NCI-H526 treated with DMSO at 0.1 percent for 48 hours (cell line): Measurements from ENCODE around the gene CFHR4.
"Not testable (repeated sequence)": the region's sequence is repeated elsewhere in the genome, so short reads cannot be mapped to it uniquely, and the experiment has no call there.

Experiments used
- DNase-seq: peaks from one replicate; lab custom pipeline; 2025; lab: John Stamatoyannopoulos, UW

Gene CFHR4

DNA sequence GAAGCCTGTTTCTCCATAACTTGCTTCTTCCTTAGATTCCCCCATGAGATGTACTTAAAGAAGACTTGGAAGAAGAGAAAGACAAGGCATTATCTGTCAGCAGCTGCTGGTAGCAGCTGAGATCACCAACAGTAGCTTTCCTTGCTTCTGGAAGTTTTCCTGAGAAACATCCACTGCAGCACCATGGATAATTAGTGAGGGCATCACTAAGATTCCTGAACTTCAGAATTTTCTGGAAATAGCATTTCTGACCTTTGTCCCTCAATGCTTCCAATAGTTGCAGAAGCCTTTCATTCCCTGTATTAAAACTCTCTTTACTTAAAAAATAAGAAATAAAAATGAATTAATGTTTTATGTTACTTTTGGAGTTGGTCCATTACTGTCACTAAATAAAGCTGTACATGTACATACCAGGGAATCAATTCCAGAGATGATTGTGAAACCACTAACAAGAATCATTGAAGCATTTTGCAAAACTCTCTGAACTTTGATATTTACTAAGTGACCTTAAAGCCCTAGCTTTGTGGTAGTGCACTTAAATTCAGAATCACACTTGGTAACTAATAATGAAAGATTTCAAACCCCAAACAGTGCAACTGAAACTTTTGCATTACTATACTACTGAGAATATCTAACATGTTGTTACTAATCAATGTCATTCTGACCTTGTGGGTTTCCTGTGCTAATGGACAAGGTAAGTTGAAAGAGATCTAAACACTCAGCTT lies at the start of gene CFHR4:
Gene CFHR4, plus strand, starts transcription at position 538 of the 725 bp plus-strand sequence. Its CDS starts 99 bp downstream, at position 637.
- DNase-seq: no peak

DNA sequence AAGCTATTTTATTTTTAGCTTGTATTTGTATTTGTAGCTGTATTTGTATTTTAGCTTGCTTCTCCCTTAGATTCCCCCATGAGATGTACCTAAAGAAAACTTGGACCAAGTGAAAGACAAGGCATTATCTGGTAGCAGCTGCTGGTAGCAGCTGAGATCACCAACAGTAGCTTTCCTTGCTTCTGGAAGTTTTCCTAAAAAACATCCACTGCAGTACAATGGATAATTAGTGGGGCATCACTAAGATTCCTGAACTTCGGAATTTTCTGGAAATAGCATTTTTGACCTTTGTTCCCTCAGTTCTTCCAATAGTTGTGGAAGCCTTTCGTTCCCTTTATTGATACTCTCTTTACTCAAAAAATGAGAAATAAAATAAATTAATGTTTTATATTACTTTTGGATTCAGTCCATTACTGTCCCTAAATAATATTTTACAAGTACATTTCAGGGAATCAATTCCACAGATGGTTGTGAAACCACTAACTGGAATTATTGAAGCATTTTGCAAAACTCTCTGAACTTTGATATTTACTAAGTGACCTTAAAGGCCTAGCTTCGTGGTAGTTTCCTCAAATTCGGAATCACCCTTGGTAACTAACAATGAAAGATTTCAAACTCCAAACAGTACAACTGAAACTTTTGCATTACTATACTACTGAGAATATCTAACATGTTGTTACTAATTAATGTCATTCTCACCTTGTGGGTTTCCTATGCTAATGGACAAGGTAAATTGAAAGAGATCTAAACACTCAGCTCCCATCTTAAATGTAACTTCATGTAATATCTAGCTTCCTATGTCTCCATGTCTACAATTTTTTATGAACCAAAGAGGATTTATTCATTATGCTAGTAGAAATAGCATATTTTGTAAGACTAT lies 38.0 kb upstream of the CFHR4 start:
- not testable (repeated sequence) for DNase-seq

DNA sequence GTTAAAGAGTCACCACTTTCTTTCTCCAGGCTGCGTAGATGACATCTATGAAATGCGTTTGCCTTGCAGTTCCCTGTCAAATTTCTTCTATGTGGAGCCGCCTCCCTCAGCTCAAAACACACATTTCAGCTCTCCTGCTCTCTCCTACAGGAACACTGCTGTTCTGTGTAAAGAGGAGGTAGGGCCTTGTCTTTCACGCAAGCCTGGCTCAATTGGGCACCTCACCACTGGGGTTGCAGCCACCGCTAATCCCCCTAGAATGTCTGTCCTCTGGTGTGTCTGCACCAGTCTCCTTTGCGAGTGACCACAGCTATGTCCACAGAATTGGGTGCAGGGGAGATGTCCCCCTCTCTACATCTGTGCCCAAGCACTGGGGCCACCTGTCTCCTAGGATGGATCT lies 31.8 kb upstream of the CFHR4 start:
- DNase-seq: no peak

DNA sequence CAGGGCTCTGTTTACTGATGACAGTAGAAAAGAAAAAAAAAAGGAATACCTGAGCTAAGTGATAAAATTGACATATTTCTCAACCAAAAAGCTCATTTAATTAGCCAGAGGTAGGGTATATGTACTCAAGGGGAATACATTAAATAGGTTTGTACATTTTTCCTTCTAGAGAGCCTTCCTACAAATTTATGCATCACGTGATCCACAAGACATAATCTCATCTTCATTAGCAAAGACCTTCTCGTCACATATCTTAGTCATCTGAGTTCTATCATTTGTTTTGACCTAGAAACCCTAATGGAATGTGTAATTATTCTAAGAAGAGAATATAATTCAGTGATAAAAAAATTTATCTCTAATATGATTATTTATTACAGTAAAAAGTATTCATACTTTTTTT lies 30.7 kb upstream of the CFHR4 start:
- no peak for DNase-seq

DNA sequence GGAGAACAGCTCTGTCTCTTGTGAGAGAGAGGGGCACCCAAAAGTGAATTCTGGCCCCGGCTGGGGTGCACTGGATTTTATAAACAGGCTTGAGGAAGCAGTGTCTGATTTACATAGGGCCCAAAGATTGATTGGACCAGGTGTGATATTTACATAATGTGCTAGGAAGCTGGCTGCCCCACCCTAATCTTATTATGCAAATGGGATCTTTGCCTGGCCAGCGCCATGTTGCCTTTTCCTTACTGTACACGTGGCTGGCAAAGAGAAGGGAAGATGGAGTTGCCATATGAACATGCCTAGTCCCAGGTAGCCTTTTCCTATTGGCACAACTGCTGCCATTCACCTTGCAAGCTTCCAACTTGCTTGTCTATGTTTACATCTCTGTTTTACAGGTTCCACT lies 29.0 kb upstream of the CFHR4 start:
- DNase-seq: no peak

DNA sequence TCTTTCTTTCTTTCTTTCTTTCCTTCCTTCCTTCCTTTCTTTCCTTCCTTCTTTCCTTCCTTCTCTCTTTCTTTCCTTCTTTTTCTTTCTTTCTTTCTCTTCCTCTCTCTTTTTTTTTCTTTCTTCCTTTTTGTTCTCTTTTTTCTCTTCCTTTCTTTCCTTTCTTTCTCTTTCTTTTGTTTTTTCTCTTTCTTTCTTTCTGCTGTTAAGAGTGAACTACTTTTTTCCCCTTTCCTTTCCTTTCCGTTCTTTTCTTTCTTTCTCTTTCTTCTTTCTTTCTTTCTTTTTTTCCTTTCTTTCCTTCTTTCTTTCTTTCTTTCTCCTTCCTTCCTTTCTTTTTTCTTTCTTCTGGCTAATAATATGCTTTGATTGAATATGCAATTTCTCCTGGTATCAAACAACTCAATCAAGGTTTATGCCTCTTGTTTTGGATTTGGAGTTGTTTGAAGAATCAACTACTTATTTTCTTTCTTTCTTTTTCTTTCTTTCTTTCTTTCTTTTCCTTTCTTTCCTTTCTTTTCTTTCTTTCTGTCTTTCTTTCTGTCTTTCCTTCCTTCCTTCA lies 27.4 kb upstream of the CFHR4 start:
- no peak for DNase-seq

DNA sequence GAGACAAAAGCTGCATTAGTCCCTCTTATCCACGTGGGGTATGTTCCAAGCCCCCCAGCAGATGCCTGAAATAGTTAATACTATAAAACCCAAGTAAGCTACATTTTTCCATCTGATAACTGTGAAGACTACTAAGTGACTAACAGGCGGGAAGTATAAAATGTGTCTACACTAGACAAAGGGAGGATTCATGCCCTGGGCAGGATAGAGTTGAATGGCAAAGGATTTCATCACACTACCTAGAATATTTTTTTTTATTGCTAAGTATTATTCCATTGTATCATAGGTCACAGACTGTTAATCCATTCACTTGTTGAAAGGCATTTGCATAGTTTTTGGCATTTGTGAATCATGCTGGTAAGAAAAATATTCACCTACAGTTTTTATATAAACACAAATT lies 26.4 kb upstream of the CFHR4 start:
- no peak for DNase-seq

DNA sequence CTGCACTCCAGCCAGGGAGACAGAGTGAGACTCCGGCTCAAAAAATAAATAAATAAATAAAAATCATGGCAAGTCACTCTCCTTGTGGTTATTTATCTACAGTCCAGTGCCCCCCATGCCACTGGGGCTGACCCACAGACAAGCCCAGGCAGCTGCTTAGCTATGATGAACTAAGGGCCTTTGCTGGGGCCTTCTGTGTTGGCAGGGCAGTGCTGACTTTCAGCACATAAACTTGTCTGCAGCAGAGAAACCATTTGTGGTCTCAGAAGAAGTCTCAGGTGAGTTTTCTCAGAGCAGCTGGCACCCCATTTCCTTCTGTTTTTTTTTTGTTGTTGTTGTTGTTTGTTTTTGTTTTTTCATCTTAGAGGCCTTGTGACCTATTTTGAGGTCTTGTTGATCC lies 20.9 kb upstream of the CFHR4 start:
- no peak for DNase-seq

DNA sequence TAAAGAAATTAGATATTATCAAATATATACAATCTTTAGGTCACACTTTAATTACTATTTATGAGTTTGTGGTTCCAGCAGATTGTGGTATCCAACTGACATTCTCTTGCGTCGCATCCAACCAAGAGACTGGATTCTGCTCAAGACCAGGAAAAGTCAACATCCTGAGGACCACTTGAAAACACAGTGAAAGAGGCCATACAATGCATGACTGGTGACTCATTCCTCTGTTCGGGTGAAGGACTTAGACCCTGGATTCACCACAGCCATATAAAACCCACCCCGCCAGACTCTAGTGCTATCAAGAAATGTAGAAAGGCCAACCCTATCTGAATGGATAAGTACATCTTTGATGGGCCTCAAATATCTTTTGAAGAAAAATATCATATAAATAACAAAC lies 14.5 kb upstream of the CFHR4 start:
- no peak for DNase-seq

DNA sequence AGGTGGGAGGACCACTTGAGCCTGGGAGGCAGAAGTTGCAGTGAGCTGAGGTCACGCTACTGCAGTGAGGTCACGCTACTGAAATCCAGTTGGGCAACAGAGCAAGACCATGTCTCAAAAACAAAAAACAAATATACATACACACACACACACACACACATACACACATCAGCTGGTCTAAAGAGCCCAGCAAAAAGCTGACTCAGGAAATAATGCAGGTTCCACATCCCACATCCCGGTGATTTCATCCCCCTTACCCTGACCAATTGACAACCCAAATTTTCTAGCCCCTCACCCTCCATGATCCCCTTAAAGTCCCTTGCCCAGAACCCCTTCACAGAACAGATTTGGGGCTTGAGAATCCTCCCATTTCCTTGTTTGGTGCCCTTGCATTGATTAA lies 11.9 kb upstream of the CFHR4 start:
- DNase-seq: no peak

DNA sequence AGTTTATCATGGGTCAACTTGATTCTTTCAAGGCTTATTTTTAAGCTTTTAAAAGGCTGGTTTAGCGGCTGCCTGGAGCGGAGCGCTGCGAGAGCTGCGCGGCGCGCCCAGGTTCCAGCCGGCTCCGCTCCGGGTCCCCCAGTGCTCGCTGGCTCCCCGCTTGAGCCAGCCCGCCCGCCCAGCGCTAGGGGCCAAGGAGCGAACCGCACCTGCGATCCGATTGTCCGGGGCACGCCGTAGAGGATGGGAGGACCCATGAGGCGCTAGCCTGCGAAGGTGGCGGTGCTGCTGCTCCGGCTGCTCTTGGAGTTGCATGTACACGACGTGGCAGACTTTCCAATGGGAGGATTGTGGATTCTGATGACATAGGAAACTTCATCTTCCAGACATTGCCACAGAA lies 9.9 kb upstream of the CFHR4 start:
- DNase-seq: no peak

DNA sequence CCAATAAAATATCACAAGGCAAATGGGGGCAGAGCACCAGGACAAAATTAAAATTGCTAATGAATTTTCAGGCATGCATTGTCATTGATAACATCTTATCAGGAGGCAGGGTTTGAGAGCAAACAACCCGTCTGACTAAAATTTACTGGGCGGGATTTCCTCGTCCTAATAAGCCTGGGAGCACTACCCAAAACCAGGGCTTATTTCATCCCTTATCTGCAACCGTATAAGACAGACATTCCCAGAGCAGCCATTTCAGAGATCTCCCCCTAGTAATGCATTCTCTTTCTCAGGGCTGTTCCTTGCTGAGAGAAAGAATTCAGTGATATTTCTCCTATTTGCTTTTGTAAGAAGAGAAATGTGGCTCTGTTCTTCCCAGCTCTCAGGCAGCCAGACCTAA lies 1.3 kb upstream of the CFHR4 start:
- not testable (repeated sequence) for DNase-seq

DNA sequence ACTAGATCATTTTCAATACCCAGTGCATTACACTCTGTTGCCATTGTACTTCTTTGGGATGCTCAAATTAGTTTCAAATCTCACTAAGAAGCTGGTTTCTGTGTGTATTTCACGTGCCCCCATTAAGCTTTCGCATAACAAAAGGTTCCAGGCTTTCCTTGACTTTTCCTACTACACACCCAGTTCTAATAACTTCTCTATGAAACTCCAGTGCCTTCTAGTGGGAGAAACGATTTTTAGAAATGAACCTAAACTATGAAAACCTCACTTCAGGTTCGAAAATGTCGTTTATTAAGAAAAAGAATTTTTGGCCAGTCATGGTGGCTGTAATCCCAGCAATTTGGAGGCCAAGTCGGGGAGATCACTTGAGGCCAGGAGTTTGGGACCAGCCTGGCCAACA lies 2.8 kb downstream of the CFHR4 start:
- DNase-seq: no peak

DNA sequence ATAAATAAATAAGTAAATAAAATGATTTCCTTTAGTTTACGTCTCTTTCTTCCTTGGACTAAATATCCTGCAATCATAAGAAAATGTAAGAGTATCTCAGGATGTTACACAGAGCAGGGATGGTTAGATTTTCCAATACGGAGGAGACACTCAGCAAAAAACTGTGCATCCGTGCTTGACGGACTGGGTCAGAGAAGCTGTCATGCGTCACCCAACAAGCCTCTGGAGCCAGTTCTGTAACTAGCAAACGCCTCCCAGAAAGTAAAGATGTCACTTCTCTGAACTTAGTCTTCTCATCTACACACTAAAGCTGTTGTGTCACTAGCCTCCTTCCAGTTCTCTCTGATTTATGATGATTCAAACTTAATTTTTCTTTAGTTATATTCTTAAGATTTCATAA lies 3.4 kb downstream of the CFHR4 start:
- DNase-seq: no peak

DNA sequence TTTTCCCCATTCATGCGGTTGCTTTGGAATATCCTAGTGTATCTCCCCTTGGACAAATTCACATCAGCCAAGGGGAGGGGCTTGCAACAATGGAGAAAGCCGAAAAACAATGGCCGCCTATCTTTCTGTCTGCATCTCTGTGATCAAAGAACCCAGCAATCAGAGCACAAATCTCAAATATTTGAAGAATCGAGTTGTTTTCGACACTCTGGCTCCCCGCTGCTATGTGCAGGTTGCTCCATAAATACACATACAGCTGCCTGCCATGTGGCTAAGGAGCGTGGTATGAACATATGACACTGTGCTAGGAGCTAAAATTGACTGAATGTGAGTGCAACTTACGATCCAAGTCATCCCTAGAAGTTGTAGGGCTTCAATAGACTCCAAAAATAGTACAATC lies 8.5 kb downstream of the CFHR4 start:
- DNase-seq: no peak

DNA sequence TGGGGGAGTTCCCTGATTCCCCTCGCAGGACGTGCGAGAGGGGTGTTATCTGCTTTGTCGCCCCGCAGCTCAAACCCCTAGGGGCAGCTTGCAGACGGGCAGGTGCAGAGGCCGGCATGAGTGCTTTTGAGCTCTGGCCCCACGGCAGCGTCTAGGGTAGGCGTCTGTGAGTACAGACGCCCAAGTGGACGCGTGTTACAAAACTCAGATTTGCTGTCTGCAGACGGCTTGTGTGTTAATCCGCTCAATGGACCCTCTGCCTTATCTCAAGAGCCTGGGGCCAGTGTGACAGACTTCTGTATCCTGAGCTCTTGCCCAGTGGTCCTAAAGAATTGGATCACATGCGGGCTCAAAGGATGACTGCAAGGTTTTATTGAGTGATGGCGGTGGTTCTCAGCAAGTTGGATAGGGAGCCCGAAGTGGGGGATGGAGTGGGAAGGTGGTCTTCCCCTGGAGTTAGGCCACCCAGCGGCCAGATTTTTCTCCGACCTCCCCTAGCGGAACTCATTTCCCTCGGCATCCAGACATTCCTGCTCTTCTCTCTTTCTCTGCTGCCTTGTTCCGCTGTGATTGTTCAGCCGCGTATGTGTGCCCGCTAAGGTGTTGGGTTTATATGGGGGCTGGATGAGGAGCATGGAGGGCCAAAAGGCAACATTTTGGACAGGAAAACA lies 9.4 kb downstream of the CFHR4 start:
- no peak for DNase-seq

DNA sequence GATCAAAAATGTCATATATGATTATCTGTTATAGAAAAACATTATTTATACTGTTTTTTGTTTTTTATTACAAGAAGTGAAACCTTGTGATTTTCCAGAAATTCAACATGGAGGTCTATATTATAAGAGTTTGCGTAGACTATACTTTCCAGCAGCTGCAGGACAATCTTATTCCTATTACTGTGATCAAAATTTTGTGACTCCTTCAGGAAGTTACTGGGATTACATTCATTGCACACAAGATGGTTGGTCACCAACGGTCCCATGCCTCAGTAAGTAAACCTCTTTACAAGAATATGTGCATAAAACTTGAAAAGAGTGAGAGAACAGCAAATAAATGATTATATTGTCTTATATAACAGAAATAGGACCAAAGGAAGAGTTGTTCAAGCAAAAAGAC lies 14.5 kb downstream of the CFHR4 start:
- DNase-seq: no peak

DNA sequence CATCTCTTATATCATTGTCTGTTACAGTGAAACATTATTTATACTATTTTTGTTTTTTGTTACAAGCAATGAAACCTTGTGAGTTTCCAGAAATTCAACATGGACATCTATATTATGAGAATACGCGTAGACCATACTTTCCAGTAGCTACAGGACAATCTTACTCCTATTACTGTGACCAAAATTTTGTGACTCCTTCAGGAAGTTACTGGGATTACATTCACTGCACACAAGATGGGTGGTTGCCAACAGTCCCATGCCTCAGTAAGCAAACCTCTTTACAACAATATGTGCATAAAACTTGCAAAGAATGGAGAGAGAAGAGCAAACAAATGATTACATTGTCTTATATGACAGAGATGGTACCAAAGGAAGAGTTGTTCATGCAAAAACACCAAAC lies 22.4 kb downstream of the CFHR4 start:
- DNase-seq: no peak

DNA sequence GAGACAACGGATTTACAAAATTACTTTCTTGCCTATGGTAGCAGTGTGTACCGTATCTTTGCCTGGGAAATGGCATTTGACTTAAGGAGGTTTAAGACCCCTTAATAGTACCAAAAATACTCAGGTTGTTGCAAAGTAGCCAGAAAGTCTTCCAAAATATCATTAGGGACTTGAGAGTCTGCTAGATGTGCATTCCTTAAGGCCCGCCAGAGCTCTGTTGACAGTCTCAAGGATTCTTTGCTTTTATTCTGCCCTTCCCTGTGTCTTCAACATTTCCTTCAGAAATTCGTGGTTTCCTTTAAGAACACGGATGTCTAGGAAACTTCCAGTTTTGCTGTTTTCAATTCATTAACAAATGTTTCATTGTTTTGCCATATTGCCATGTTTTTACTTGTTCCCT lies 24.4 kb downstream of the CFHR4 start:
- DNase-seq: not testable (repeated sequence)

DNA sequence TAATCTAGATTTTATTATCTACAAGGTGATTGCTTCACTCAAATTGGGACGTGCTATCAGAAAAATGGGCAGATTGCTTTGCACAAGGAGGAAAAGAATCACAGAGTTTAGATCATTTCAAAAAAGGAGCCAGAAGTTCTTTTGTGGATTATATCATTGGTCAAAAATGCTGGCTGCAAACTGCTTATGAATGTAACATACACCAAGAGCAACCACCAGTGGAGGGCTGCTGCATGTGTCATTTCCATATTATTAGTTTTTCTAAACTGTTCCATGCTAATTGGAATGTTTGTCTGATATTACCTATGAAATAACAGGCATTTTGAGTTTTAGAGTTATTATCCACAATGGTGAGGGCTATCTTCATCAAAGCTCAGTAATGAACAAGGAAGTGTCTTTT lies 39.0 kb downstream of the CFHR4 start:
- not testable (repeated sequence) for DNase-seq

DNA sequence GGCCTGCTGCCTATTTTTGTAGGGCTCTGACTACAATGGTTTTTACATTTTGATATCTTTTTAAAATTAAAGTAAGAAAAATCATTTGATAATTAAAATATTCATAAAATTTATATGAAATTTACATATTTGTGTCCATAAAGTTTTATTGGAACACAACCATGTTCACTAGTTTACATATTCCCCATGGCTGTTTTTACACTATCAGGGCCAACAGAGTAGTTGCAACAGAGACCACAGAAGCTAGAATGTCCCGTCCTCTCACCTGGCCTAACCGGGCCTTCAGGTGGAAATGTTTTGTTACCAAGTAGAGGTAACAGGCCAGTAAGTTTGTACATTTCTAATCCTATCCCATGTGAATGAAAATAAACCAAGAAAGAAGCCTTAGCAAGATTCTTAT lies 45.0 kb downstream of the CFHR4 start:
- DNase-seq: not testable (repeated sequence)

DNA sequence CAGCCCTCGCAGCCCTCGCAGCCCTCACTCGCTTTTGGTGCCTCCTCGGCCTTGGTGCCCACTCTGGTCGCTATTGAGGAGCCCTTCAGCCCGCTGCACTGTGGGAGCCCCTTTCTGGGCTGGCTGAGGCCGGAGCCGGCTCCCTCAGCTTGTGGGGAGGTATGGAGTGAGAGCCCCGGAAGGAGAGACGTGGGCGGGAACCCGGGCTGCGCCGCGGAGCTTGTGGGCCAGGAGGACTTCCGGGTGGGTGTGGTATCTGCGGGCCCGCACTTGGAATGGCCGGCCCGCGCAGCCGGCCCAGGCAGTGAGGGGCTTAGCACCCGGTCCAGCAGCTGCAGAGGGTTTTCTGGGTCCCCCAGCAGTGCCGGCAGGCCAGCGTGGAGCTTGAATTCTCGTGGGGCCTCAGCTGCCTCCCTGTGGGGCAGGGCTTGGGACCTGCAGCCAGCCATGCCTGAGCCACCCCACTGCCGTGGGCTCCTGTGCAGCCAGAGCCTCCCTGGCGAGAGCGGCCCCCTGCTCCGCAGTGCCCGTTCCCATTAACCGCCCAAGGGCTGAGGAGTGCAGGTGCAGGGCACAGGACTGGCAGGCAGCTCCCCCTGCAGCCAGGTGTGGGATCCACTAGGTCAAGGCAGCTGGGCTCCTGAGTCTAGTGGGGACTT lies 45.8 kb downstream of the CFHR4 start:
- no peak for DNase-seq
